Activated naive CD4-positive, alpha-beta T cell treated with anti-CD3 and anti-CD28 coated beads, Interleukin-2, amount 50 U/mL, for 72 hours (primary cell): ENCODE data around the gene WDR37. TPM values are rescaled to one million over a fixed set of nuclear protein-coding genes. Genes with fewer than 3 reads are reported as not detected.
A peak's percentile ranks its signal among the peaks of the same experiment; 100 is the strongest.
"Not testable (repeated sequence)": the region's sequence is repeated elsewhere in the genome, so short reads cannot be mapped to it uniquely, and the experiment has no call there.

Experiments
- ATAC-seq, 2 donors: fragments of 150-1000 bp; cut with Tn5 transposase; 2 replicates each; pipeline ENCODE4 v1.10.0; 2021; ENCODE audit warnings: mild to moderate bottlenecking in 2 of 2, moderate library complexity in 2 of 2
- DNase-seq, 2 donors: peaks; one replicate each; pipeline ENCODE4 v3.0.0; 2021 to 2022; ENCODE audit warnings: low spot score in 2 of 2
- H3K27ac Mint-ChIP-seq, 2 donors: one replicate each; pipeline ENCODE4 v1.8.0; 2022; ENCODE audit warnings: mild to moderate bottlenecking in 2 of 2, mixed read lengths in 2 of 2
- H3K36me3 Mint-ChIP-seq, 2 donors: one replicate each; pipeline ENCODE4 v1.8.0; 2022; ENCODE audit warnings: mixed read lengths in 2 of 2
- H3K9me3 Mint-ChIP-seq, 2 donors: one replicate each; pipeline ENCODE4 v1.8.0; 2022; ENCODE audit warnings: mixed read lengths in 2 of 2
- total RNA-seq, 2 donors: library from RNA; stranded (reverse); gene quantifications; one replicate each; pipeline ENCODE4 v1.2.3, GENCODE V29; 2022

The WDR37 gene
- total RNA-seq, 2 donors from 2014 or later = 21.2 to 31.5 TPM

GRCh38 chr10:1057106-1057657 lies 997 bp downstream of the WDR37 start:
- ATAC-seq = peak in 1 of 2 donors; percentile 8
- Mint-ChIP-seq H3K9me3 (no peaks in the 10 kb centered on the region), H3K27ac (peak overlapping the region; percentile 94 to 99), H3K36me3 (peaks cover 24 to 33% of the 10 kb centered on the region in 2 donors)
- no peak for DNase-seq

- ATAC-seq (no peak), DNase-seq (no peak)
- Mint-ChIP-seq H3K27ac (peak overlapping the region; percentile 11 to 99), H3K9me3 (no peaks in the 10 kb centered on the region), H3K36me3 (peaks cover 24 to 33% of the 10 kb centered on the region in 2 donors)
Observed at GRCh38 chr10:1058017-1058416, 1.8 kb downstream of the WDR37 start.

GRCh38 chr10:1059902-1060301 lies 3.7 kb downstream of the WDR37 start:
- peaks cover 26 to 33% of the 10 kb centered on the region in 2 donors for H3K36me3 Mint-ChIP-seq
- H3K9me3 Mint-ChIP-seq = no peaks in the 10 kb centered on the region
- DNase-seq (no peak), ATAC-seq (no peak)
- H3K27ac Mint-ChIP-seq = peak overlapping the region; percentile 29 to 61

GRCh38 chr10:1061930-1062774 lies 6.0 kb downstream of the WDR37 start:
- ATAC-seq (peak in 1 of 2 donors; percentile 25), DNase-seq (no peak)
- Mint-ChIP-seq H3K36me3 (peaks cover 19 to 20% of the 10 kb centered on the region in 2 donors), H3K27ac (peak overlapping the region; percentile 29 to 88), H3K9me3 (no peaks in the 10 kb centered on the region)

- Mint-ChIP-seq H3K36me3 (peaks cover 7 to 8% of the 10 kb centered on the region in 2 donors), H3K27ac (peak overlapping the region; percentile 17 to 29), H3K9me3 (no peaks in the 10 kb centered on the region)
- peak; percentile 46 to 63 for ATAC-seq
- no peak for DNase-seq
Observed at GRCh38 chr10:1063232-1063865, 7.2 kb downstream of the WDR37 start.

GRCh38 chr10:1064964-1065247 lies 8.7 kb downstream of the WDR37 start:
- no peak for DNase-seq
- no peak for ATAC-seq
- no peaks in the 10 kb centered on the region for H3K9me3 Mint-ChIP-seq
- peaks cover 0 to 7% of the 10 kb centered on the region in 2 donors for H3K36me3 Mint-ChIP-seq
- H3K27ac Mint-ChIP-seq = no peak overlapping the region

GRCh38 chr10:1066734-1067133 lies 10.5 kb downstream of the WDR37 start:
- DNase-seq, H3K9me3 Mint-ChIP-seq, H3K27ac Mint-ChIP-seq, H3K36me3 Mint-ChIP-seq, ATAC-seq: not testable (repeated sequence)

GRCh38 chr10:1068380-1069361 lies 12.5 kb downstream of the WDR37 start:
- Mint-ChIP-seq H3K27ac (peak overlapping the region in 1 of 2 donors; percentile 2), H3K36me3 (peaks cover 0 to 7% of the 10 kb centered on the region in 2 donors), H3K9me3 (no peaks in the 10 kb centered on the region)
- no peak for DNase-seq
- ATAC-seq = peak; percentile 7 to 94

- ATAC-seq (no peak), DNase-seq (no peak)
- Mint-ChIP-seq H3K9me3 (no peaks in the 10 kb centered on the region), H3K36me3 (no peaks in the 10 kb centered on the region), H3K27ac (no peak overlapping the region)
Observed at GRCh38 chr10:1070919-1071318, 14.7 kb downstream of the WDR37 start.

GRCh38 chr10:1074052-1074747 lies 18.0 kb downstream of the WDR37 start:
- Mint-ChIP-seq H3K36me3 (no peaks in the 10 kb centered on the region), H3K27ac (peak overlapping the region; percentile 2 to 33), H3K9me3 (no peaks in the 10 kb centered on the region)
- DNase-seq (no peak), ATAC-seq (no peak)

GRCh38 chr10:1074748-1075308 lies 18.6 kb downstream of the WDR37 start:
- ATAC-seq (no peak), DNase-seq (no peak)
- Mint-ChIP-seq H3K9me3 (no peaks in the 10 kb centered on the region), H3K27ac (peak overlapping the region; percentile 2 to 26), H3K36me3 (peaks cover 0 to 5% of the 10 kb centered on the region in 2 donors)

GRCh38 chr10:1078668-1079067 lies 22.5 kb downstream of the WDR37 start:
- H3K9me3 Mint-ChIP-seq = no peaks in the 10 kb centered on the region
- DNase-seq (no peak), ATAC-seq (no peak)
- H3K27ac Mint-ChIP-seq = no peak overlapping the region
- H3K36me3 Mint-ChIP-seq = peaks cover 2 to 11% of the 10 kb centered on the region in 2 donors

GRCh38 chr10:1083581-1083980 lies 27.4 kb downstream of the WDR37 start:
- no peaks in the 10 kb centered on the region for H3K9me3 Mint-ChIP-seq
- peak overlapping the region in 1 of 2 donors; percentile 39 for H3K27ac Mint-ChIP-seq
- DNase-seq (no peak), ATAC-seq (no peak)
- peaks cover 16 to 18% of the 10 kb centered on the region in 2 donors for H3K36me3 Mint-ChIP-seq

- no peaks in the 10 kb centered on the region for H3K9me3 Mint-ChIP-seq
- peak overlapping the region in 1 of 2 donors; percentile 39 for H3K27ac Mint-ChIP-seq
- no peak for ATAC-seq
- H3K36me3 Mint-ChIP-seq = peaks cover 16 to 18% of the 10 kb centered on the region in 2 donors
- DNase-seq = no peak
Observed at GRCh38 chr10:1084011-1084950, 28.1 kb downstream of the WDR37 start.

- Mint-ChIP-seq H3K9me3 (no peaks in the 10 kb centered on the region), H3K36me3 (peaks cover 7 to 18% of the 10 kb centered on the region in 2 donors), H3K27ac (no peak overlapping the region)
- no peak for DNase-seq
- ATAC-seq = no peak
Observed at GRCh38 chr10:1085258-1085657, 29.1 kb downstream of the WDR37 start.
